Right ventricle myocardium inferior (tissue), 1 donor: ENCODE measurements around the gene CREB3L2. TPM values are rescaled to one million over a fixed set of nuclear protein-coding genes. Genes with fewer than 3 reads are reported as not detected.
"Not testable (repeated sequence)": the region's sequence is repeated elsewhere in the genome, so short reads cannot be mapped to it uniquely, and the experiment has no call there.

ENCODE experiments used
- ATAC-seq: fragments of 200-7000 bp; cut with Tn5 transposase; one replicate; pipeline ENCODE4 v1.9.1; 2020; ENCODE audit warnings: mild to moderate bottlenecking, moderate library complexity
- DNase-seq: peaks from one replicate; pipeline ENCODE4 v3.0.0; 2021; ENCODE audit errors: missing footprints
- intact Hi-C: fragments of 100-400 bp; cut with DNase I; formaldehyde crosslinking; loops from one replicate; pipeline ENCODE4 v1.11.0; 2022
- long read RNA-seq: library from polyadenylated mRNA; unstranded; transcript quantifications from one replicate; pipeline ENCODE4 v2.0.0, GENCODE V29; 2021
- total RNA-seq: library from RNA; stranded (reverse); fragmentation: NEBNext Ultra II Directional; extraction: Animal tissue kit (Norgen Biotek cat#: 25700); gene quantifications from one replicate; pipeline ENCODE4 v1.2.1, GENCODE V29; 2021
- donor health status: DM: no; HTN: yes; CAD: no; lungs with severe emphysema.

CREB3L2 gene, protein sequence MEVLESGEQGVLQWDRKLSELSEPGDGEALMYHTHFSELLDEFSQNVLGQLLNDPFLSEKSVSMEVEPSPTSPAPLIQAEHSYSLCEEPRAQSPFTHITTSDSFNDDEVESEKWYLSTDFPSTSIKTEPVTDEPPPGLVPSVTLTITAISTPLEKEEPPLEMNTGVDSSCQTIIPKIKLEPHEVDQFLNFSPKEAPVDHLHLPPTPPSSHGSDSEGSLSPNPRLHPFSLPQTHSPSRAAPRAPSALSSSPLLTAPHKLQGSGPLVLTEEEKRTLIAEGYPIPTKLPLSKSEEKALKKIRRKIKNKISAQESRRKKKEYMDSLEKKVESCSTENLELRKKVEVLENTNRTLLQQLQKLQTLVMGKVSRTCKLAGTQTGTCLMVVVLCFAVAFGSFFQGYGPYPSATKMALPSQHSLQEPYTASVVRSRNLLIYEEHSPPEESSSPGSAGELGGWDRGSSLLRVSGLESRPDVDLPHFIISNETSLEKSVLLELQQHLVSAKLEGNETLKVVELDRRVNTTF
- 19.3 TPM for total RNA-seq
- long read RNA-seq, partial matches to known transcripts: 0 of 2 reads
- long read RNA-seq, other reads (novel, unspliced or antisense): 1 of 2 reads

DNA sequence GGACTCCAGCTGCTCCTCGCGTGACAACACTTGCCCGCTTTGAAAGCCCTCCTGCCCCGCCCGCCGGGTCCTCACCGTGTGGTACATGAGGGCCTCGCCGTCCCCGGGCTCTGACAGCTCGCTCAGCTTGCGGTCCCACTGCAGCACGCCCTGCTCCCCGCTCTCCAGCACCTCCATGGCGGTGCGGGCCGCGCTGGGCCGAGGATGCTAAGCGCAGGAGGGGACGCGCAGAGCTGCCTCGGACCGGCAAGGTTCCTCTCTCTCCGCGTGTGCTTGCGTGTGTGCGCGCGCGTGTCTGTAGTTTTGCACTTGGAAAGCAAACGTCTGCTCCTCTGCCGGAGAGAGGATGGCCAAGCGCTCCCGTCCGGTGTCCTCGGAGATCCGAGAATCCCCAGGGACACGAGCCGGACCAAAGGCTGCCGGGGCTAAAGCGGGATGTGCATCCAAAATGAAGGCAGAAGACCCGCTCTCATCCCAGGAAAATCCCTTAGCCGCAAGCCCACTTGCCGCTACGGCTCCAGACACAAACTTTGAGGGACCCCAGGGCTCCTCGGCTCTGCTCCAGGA is at the start of gene CREB3L2:
Gene CREB3L2 (minus strand): TSS at position 558 of the 567 bp plus-strand sequence. CDS start 381 bp downstream, at position 177.
- DNase-seq: peak; percentile 88
- ATAC-seq: peak; percentile 50
- intact Hi-C loops: loop anchor here (5.0 kb wide), 2 partner anchors 44 to 59 kb away; no protein-coding TSS in a partner anchor

DNA sequence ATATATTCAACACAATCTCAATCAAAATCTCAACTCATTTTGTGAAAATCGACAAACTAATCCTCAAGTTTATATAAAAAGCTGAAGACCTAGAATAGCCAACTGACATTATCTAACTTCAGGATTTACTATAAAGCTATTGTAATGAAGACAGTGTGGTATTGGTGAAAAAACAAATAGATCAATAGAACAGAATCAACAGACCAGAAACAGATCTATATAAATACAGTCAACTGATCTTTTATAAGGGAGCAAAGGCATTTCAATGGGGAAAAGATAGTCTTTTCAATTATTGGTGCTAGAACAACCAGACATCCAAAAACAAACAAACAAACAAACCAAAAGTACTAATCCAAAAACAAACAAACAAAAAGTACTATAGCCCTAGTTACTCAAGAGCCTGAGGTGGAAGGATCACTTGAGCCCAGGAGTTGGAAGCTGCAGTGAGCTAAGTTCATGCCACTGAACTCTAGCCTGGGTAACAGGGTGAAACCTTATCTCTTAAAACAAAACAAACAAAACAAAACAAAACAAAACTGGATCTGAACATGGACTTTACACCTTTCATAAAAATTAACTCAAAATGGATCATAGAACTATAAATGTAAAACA is 47.7 kb upstream of the CREB3L2 start:
- intact Hi-C loops: no loop called here
- ATAC-seq (no peak), DNase-seq (no peak)

- no peak for ATAC-seq
- DNase-seq: no peak
- intact Hi-C loops: no loop called here
Measured at GRCh38 chr7:138047907-138048306, 46.0 kb upstream of the CREB3L2 start.

DNA sequence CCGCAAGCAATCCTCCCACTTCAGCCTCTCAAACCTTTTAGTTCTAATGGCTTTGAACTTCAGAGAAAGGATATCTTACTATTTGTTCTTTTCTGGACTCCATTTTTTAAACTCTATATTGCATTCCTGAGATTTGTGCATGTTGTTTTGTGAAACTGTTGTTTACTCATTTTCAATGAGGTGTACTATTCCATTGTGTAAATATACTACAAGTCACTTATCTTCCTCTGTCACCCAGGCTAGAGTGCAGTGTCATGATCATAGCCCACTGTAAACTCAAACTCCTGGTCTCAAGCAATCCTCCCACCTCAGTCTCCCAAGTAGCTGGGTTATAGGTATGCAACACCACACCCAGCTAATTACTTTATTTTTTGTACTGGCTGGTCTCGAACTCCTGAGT is 43.0 kb upstream of the CREB3L2 start:
- intact Hi-C loops: no loop called here
- DNase-seq (no peak), ATAC-seq (no peak)

GRCh38 chr7:138040063-138040462 is 38.2 kb upstream of the CREB3L2 start:
- DNase-seq, ATAC-seq, intact Hi-C loops: not testable (repeated sequence)

GRCh38 chr7:138036135-138036534 is 34.2 kb upstream of the CREB3L2 start:
- intact Hi-C loops: no loop called here
- ATAC-seq (no peak), DNase-seq (no peak)

- intact Hi-C loops: no loop called here
- DNase-seq (no peak), ATAC-seq (no peak)
Measured at GRCh38 chr7:138033241-138033640, 31.4 kb upstream of the CREB3L2 start.

GRCh38 chr7:138032770-138033169 is 30.9 kb upstream of the CREB3L2 start:
- intact Hi-C loops: no loop called here
- DNase-seq: no peak
- ATAC-seq: no peak

DNA sequence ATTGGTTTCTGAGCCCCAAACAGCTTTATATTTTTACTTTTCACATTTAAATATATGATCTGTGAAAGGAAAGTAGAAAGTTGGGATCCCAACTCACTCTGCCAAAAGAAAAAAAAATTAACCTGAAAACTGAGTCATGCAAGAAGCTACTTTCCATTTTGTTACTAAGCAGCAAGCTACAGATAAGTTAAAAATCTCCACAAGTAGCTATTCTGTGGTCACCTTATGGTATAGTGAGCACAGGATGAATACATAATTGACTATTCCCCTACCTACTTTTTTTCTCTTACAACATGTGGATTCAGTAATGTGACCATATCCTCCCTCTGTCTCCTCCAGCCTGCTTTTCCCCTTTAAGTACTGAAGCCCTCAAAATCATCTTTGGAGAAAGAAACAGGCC is 30.3 kb upstream of the CREB3L2 start:
- intact Hi-C loops: no loop called here
- no peak for DNase-seq
- ATAC-seq: no peak

DNA sequence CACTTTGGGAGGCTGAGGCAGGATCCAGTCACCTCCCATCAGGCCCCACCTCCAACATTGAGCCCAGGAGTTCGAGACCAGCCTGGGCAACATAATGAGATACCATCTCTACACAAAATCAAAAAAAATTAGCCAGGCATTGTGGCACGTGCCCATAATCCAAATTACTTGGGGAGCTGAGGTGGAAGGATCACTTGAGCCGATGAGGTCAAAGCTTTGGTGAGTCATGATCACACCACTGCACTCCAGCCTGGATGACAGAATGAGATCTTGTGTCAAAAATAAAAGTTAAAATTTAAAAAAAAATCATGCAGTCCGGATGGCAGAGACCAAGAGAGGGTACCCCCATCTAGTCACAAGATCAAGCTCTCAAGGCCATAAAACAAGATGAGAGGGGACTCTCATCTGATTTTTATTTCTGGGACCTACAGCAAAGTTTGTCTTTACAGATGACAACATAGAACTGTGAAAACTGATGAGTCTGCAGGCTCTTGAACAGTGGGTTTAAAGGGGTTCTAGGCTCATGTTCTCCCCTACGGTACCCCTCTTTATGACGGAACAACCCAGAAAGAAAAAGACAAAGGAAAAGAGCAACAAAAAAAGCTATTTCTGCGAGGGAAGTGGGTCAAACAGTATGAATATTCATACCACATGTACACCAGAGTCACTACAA is 28.9 kb upstream of the CREB3L2 start:
- intact Hi-C loops: no loop called here
- DNase-seq (no peak), ATAC-seq (no peak)

GRCh38 chr7:138029941-138030340 is 28.1 kb upstream of the CREB3L2 start:
- intact Hi-C loops: no loop called here
- DNase-seq (no peak), ATAC-seq (no peak)

DNA sequence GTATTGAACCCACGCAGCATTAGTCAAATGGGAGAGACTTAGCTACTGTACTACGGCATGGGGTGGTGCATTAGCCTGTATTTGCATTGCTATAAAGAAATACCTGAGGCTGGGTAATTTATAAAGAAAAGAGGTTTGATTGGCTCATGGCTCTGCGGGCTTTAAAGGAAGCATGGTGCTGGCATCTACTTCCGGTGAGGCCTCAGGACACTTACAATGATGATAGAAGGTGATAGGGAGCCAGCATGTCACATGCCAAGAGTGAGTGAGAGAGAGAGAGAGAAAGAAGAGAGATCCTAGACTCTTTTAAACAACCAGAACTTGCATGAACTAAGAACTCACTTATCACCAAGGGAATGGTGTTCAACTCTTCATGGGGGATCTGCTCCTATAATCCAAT is 27.2 kb upstream of the CREB3L2 start:
- intact Hi-C loops: no loop called here
- DNase-seq (no peak), ATAC-seq (no peak)

GRCh38 chr7:138027100-138027499 is 25.2 kb upstream of the CREB3L2 start:
- intact Hi-C loops: no loop called here
- ATAC-seq (no peak), DNase-seq (no peak)

DNA sequence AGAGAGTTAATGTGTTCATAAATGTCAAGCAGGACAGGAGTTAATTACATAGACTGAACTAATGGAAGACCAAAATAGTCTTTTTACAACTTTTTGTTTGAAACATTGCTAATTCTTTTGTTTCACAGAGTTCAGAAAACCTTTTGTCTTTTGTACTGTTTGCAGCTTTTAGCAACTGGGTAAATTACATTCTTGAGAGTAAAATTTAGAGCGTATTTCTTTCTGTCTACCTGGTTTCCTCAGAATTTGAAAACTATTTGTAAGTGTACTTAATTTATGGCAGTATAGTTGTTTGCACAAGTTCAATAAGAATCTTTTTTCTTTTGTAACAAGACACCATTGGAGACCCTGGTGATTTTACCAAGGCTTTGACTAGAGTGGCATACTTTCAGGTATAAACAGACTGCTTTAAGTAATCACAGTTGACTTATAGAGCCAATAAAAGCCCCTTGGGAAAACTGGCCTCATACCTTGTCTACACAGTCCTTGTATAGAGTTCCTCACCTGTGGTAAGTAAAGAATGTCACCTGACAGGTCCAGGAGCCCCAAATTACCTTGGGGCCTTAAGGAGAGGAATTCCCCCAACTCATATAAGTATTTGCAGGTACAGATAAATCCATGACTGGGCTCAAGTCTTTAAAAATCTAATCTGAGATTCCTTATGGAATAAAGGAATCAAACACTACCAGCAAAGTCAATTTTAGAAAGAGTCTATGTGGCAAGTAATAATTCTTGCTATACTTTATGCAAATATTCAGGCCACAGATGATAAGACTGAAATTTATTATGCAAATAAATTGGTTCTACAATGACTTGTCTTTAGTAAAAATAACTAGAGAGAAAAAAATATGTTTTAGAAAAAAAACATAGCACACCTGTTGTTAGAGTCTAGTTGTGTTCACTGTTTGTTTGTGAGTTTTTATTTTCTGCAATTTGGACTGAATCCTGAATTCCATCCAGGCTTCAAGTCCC is 23.6 kb upstream of the CREB3L2 start:
- ATAC-seq: no peak
- no peak for DNase-seq
- intact Hi-C loops: no loop called here

GRCh38 chr7:138024765-138025164 is 22.9 kb upstream of the CREB3L2 start:
- intact Hi-C loops: no loop called here
- no peak for DNase-seq
- ATAC-seq: no peak

GRCh38 chr7:138024343-138024691 is 22.4 kb upstream of the CREB3L2 start:
- no peak for ATAC-seq
- DNase-seq: no peak
- intact Hi-C loops: no loop called here

DNA sequence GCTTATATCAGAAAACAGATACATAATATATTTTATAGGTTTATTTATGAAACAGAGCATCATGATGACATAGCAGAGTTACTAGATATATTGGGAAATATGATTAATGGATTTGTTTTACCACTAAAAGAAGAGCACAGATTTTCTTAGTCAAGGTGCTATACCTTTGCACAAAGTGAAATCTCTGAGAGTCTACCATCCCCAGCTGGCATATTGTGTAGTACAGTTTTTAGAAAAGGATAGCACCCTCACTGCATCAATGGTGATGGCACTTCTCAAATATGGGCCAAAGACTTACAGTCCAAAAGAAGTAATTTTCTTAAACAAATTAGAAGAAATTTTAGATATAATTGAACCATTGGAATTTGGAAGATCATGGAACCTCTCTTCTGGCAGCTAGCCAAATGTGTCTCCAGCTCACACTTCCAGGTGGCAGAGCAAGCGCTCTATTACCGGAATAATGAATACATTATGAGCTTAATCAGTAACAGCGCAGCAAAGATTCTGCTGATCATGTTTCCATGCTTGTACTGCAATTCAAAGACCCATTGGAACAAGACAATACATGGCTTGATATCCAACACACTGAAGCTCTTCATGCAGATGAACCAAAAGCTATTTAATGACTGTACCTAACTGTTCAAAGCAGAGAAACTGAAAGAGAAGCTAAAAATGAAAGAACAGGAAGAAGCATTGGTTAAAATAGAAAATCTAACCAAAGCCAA is 21.9 kb upstream of the CREB3L2 start:
- no peak for ATAC-seq
- intact Hi-C loops: no loop called here
- DNase-seq: no peak

DNA sequence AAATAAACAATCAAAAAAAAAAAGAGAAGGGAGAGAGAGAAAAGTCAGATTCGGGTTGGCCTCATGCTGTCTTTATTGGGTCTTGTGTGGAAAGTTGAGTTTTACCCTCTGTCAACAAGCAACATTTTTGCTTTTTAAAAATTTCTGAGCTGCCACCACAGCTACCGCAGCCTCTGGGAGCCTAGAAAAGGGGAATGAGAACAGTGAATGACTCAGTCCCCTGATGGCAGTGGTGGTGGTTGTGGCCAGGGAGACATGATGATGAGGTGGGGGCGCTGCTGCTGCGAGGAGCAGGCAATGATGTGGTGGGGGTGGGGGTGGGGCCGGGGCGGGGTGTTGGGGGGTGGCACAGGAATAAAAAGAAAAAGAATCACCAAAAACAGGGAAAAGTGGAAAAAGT is 20.0 kb upstream of the CREB3L2 start:
- DNase-seq (no peak), ATAC-seq (no peak)
- intact Hi-C loops: no loop called here
